ENCODE measurements around the gene RGL2.
"Not testable (repeated sequence)": the region's sequence is repeated elsewhere in the genome, so short reads cannot be mapped to it uniquely, and the experiment has no call there.

The RGL2 gene

GRCh38 chr6:33273129-33273923, 25.4 kb downstream of the RGL2 start:
- no peak for DNase-seq

GRCh38 chr6:33272275-33273128, 26.2 kb downstream of the RGL2 start:
- no peak for DNase-seq

- DNase-seq, result peak; percentile 97
Observed at GRCh38 chr6:33271468-33272274, 27.1 kb downstream of the RGL2 start, which contains the start of the genes RPS18 and VPS52. Gene RPS18 (plus strand): TSS chr6:33272075. CDS start chr6:33272120, 45 bp downstream. Gene VPS52 (minus strand): TSS chr6:33271876. CDS start chr6:33271675, 201 bp downstream.

GRCh38 chr6:33271117-33271467, 27.6 kb downstream of the RGL2 start:
- no peak for DNase-seq

- no peak for DNase-seq
Observed at GRCh38 chr6:33264015-33264414, 34.7 kb downstream of the RGL2 start.

- DNase-seq, result not testable (repeated sequence)
Observed at GRCh38 chr6:33262490-33262889, 36.3 kb downstream of the RGL2 start.

GRCh38 chr6:33259032-33259431, 39.7 kb downstream of the RGL2 start:
- DNase-seq, result no peak

GRCh38 chr6:33254591-33254990, 44.2 kb downstream of the RGL2 start:
- no peak for DNase-seq

GRCh38 chr6:33252759-33253158, 46.0 kb downstream of the RGL2 start:
- no peak for DNase-seq

- no peak for DNase-seq
Observed at GRCh38 chr6:33251395-33252012, 47.2 kb downstream of the RGL2 start.

GRCh38 chr6:33250731-33251130, 48.0 kb downstream of the RGL2 start:
- no peak for DNase-seq

GRCh38 chr6:33249732-33250630, 48.8 kb downstream of the RGL2 start:
- no peak for DNase-seq

- peak; percentile 99 for DNase-seq
Observed at GRCh38 chr6:33248932-33249731, 49.6 kb downstream of the RGL2 start.

- no peak for DNase-seq
Observed at GRCh38 chr6:33248643-33248931, 50.2 kb downstream of the RGL2 start.

GRCh38 chr6:33247977-33248642, 50.6 kb downstream of the RGL2 start:
- peak; percentile 89 to 91 for DNase-seq

GRCh38 chr6:33243476-33243875, 55.3 kb downstream of the RGL2 start:
- DNase-seq, result no peak

- no peak for DNase-seq
Observed at GRCh38 chr6:33241968-33242367, 56.8 kb downstream of the RGL2 start.

Data from CD4-positive, alpha-beta T cell treated with Interferon alpha-2 for 1 hour (primary cell).